GM20431 (cell line): ENCODE data around the gene CRLF2.
"Not testable (repeated sequence)": the region's sequence is repeated elsewhere in the genome, so short reads cannot be mapped to it uniquely, and the experiment has no call there.

Source experiments
- in situ Hi-C: fragments of 300-500 bp; cut with MseI, MboI; formaldehyde crosslinking; loops from one replicate; pipeline ENCODE4 v1.15.0; 2020; ENCODE audit warnings: low sequenced_read_pairs; ENCODE audit not compliant: unreplicated experiment

The CRLF2 gene

DNA sequence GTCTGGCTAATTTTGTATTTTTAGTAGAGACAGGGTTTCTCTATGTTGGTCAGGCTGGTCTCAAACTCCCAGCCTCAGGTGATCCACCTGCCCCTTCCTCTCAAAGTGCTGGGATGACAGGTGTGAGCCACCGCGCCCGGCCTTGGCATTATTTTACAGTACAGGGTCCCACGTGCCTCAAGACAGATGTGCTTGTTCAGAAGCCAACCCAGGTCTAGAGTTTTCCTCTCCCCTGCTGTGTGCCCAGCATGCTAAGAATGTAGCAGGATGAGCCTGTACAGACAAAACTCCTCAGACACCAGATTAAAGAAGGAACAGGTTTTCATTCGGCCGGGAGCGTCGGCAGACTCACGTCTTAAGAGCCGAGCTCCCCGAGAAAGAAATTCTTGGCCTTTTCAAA, 42.2 kb downstream of the CRLF2 start:
- in situ Hi-C loops, result no loop called here

DNA sequence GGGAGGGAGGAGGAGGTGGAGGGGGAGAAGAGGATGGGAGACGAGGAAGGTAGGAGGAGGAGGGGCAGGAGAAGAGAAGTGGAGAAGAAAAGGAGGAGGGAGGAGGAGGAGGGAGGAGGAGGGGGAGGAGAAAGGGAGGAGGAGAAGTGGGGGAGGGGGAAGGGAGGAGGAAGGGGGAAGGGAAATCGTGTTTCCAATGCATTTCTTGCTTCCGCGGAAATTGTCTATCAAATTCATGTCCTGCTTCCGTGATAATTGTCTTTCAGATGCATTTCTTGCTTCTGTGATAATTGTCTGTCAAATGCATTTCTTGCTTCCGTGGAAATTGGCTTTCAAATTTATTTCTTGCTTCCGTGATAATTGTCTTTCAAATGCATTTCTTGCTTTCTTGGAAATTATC, 43.3 kb downstream of the CRLF2 start:
- in situ Hi-C loops, result no loop called here

- in situ Hi-C loops, result no loop called here
Observed at GRCh38 chrX:1167918-1168481, 44.4 kb downstream of the CRLF2 start.

- in situ Hi-C loops, result no loop called here
Observed at GRCh38 chrX:1167466-1167865, 45.0 kb downstream of the CRLF2 start.

GRCh38 chrX:1165535-1166196, 46.8 kb downstream of the CRLF2 start:
- in situ Hi-C loops, result no loop called here

DNA sequence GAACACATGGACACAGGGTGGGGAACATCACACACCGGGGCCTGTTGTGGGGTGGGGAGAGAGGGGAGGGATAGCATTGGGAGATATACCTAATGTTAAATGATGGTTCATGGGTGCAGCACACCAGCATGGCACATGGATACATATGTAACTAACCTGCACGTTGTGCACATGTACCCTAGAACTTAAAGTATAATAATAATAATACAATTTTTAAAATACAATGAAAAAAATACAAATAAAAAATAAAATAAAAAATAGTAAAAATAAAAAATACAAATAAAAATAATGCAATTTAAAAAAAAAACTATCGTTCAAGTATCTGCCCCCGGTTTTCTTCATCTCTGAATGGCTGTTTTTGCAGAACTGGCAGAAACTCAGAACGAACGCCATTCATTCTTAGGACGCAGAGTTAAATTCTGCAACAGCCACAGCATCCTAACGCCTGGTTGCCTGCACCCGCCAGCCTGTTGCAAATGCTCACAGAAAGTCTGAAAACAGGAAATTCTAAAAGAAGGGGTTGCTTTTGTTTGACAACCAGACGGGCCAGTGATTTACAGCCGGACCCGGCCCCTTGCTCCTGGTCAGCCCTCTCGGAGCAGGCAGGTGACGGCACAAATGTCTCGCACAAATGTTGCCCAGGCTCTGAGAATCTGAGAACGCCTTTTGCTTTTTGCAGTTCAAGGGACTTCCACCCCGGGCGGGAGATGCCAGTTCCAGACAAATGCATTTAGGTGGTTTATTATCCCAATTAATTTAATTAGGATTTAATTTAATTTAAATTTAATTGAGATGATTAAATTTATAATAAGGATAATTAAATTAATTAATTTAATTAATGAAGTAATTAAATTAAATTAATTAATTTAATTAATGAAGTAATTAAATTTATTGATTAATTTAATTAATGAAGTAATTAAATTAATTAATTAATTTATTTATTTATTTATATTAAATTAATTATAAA, 47.8 kb downstream of the CRLF2 start:
- in situ Hi-C loops, result no loop called here

GRCh38 chrX:1163231-1163630, 49.2 kb downstream of the CRLF2 start:
- in situ Hi-C loops, result no loop called here

- in situ Hi-C loops, result no loop called here
Observed at GRCh38 chrX:1162119-1162916, 50.1 kb downstream of the CRLF2 start.

GRCh38 chrX:1159548-1159947, 52.9 kb downstream of the CRLF2 start:
- in situ Hi-C loops, result no loop called here

- in situ Hi-C loops, result not testable (repeated sequence)
Observed at GRCh38 chrX:1156681-1157455, 55.6 kb downstream of the CRLF2 start.

- in situ Hi-C loops, result no loop called here
Observed at GRCh38 chrX:1153940-1154339, 58.5 kb downstream of the CRLF2 start.

DNA sequence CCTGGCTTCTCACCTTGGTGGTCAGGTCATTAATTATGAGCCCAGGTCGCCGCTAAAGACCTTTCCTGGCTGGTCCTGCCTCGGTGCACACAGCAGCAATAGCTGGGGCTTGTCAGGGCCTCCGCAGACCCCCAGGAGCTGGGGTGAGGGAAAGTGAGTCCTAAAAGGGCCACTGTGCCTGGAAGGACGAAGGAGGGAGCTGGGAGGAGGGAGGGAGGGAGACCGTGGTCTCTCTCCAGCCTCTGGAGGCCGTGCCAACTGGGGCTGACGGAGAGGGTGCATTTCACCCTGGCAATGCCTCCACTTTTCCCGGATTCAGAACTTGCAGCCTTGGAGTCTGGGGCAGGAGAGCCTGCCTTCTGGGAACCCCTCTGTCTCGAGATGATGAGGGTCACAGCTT, 60.4 kb downstream of the CRLF2 start:
- in situ Hi-C loops, result no loop called here

DNA sequence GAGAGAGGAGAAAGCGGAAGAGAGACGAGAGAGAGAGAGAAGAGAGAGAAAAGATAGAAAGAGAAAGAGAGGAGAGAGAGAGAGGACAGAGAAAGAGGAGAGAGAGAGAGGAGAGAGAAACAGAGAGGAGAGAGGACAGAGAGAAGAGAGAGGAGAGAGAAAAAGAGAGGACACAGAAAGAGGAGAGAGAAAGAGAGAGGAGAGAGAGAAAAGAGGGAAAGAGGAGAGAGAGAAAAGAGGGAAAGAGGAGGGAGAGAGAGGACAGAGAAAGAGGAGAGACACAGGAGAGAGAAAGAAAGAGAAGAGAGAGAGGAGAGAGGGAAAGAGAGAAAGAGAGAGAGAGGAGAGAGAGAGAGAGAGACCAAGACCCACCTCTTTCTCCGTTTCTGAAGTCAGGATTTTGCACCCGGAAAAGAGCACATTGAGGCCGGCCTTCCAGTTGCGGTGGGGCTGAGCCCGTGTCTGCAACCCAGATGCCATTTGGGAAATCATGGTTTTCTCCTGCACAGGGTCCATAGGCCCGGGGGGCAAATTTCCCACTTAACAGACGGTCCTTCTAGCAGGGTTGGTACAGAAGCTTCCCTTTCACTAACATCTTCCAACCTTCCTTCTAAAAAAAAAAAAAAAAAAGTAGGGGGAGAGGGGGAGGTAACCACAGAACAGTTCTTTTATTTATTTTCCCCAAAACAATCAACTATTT, 60.9 kb downstream of the CRLF2 start:
- in situ Hi-C loops, result no loop called here

- in situ Hi-C loops, result no loop called here
Observed at GRCh38 chrX:1150569-1151347, 61.7 kb downstream of the CRLF2 start.

- in situ Hi-C loops, result no loop called here
Observed at GRCh38 chrX:1147611-1148515, 64.6 kb downstream of the CRLF2 start.

GRCh38 chrX:1144293-1144692, 68.2 kb downstream of the CRLF2 start:
- in situ Hi-C loops, result no loop called here
